ENCODE results near the gene IFT81. TPM values are rescaled to one million over a fixed set of nuclear protein-coding genes. Genes with fewer than 3 reads are reported as not detected.
A peak's percentile ranks its signal among the peaks of the same experiment; 100 is the strongest.
"Not testable (repeated sequence)": the region's sequence is repeated elsewhere in the genome, so short reads cannot be mapped to it uniquely, and the experiment has no call there.

The IFT81 gene
- total and polyA plus RNA-seq, 7 donors: 1.8 to 42.7 (median 20.4) TPM

- intact Hi-C loops (cut with DNase I): no loop called here
- H3K4me3 ChIP-seq: no peak overlapping the region
- WGBS, 2 donors: 27 to 73% methylated on average over 7 of the region's 7 CpGs
- H3K9me3 ChIP-seq: no peaks in the 10 kb centered on the region
- peak overlapping the region; percentile 39 to 80 (median 50) for H3K27ac ChIP-seq
- no peaks in the 10 kb centered on the region for H3K27me3 ChIP-seq
- no peak for DNase-seq
- TF ChIP-seq EP300 (IDR thresholded peaks at IDR 0.05) (no peak), POLR2A (IDR thresholded peaks at IDR 0.05) (peak in 1 of 2 donors; percentile 32)
- H3K4me1 ChIP-seq: peaks cover 0 to 45% (median 33%) of the 10 kb centered on the region in 4 donors
- peaks cover 0 to 8% (median 0%) of the 10 kb centered on the region in 4 donors for H3K36me3 ChIP-seq
Measured at GRCh38 chr12:110249716-110250225, 125.6 kb downstream of the IFT81 start.

DNA sequence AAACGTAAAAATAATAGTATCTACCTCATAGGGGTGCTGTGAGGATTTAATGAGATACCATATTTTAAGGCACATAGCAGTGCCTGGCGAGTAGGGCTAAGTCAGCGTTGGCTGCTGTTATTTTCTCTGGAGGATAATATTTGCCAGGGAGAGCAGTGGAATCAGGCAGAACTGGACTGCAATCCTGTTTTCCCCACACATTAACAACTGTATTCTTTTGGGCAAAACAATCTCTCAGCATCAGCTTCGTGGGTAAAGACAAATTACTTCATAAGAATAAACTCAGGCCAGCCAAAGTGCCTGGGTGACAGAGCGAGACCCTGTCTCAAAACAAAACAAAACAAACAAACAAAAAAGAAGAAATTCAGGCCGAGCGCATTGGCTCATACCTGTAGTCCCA, 127.2 kb downstream of the IFT81 start:
- 89 to 90% methylated on average over 7 of the region's 7 CpGs for WGBS, 2 donors

DNA sequence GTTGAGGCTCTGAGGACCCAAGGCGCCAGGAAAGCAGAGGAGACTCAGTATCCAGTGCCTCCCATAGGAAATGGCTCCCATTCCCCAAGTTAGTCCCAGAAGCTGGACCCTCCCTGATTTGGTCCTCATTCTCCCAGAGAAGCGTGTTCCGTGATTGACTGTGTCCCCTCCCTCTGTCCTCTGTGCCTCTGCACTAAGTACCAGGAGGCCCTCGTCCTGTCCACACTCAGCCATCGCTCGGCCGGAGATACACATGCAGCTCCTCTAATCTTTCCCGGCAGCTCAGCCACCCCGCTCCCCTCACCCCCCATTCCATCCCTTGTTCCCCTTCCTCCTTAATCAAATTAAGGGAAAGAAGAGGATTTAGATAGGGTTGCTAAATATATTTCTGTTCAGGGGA, 128.6 kb downstream of the IFT81 start:
- Histone ChIP-seq H3K27me3 (no peaks in the 10 kb centered on the region), H3K36me3 (no peaks in the 10 kb centered on the region), H3K27ac (peak overlapping the region; percentile 39 to 58 (median 47)), H3K9me3 (no peaks in the 10 kb centered on the region), H3K4me3 (no peak overlapping the region), H3K4me1 (peaks cover 0 to 30% (median 20%) of the 10 kb centered on the region in 4 donors)
- WGBS, 2 donors: 95 to 97% methylated on average over 9 of the region's 9 CpGs
- DNase-seq: no peak
- TF ChIP-seq POLR2AphosphoS5 (IDR thresholded peaks at IDR 0.05) (no peak), EP300 (IDR thresholded peaks at IDR 0.05) (no peak), POLR2A (IDR thresholded peaks at IDR 0.05) (no peak)
- TF ChIP-seq, protein P1, sequence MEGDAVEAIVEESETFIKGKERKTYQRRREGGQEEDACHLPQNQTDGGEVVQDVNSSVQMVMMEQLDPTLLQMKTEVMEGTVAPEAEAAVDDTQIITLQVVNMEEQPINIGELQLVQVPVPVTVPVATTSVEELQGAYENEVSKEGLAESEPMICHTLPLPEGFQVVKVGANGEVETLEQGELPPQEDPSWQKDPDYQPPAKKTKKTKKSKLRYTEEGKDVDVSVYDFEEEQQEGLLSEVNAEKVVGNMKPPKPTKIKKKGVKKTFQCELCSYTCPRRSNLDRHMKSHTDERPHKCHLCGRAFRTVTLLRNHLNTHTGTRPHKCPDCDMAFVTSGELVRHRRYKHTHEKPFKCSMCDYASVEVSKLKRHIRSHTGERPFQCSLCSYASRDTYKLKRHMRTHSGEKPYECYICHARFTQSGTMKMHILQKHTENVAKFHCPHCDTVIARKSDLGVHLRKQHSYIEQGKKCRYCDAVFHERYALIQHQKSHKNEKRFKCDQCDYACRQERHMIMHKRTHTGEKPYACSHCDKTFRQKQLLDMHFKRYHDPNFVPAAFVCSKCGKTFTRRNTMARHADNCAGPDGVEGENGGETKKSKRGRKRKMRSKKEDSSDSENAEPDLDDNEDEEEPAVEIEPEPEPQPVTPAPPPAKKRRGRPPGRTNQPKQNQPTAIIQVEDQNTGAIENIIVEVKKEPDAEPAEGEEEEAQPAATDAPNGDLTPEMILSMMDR (IDR thresholded peaks at IDR 0.05): no peak
- intact Hi-C loops (cut with DNase I): no loop called here

More for the DNA sequence above, 127.2 kb downstream of the IFT81 start:
- Histone ChIP-seq H3K36me3 (no peaks in the 10 kb centered on the region), H3K27ac (no peak overlapping the region), H3K4me3 (no peak overlapping the region), H3K9me3 (no peaks in the 10 kb centered on the region), H3K4me1 (peaks cover 0 to 44% (median 33%) of the 10 kb centered on the region in 4 donors), H3K27me3 (no peaks in the 10 kb centered on the region)
- no peak for TF ChIP-seq EP300 (IDR thresholded peaks at IDR 0.05)
- TF ChIP-seq POLR2A (IDR thresholded peaks at IDR 0.05): no peak
- TF ChIP-seq POLR2AphosphoS5 (IDR thresholded peaks at IDR 0.05): no peak
- TF ChIP-seq, protein P1 (IDR thresholded peaks at IDR 0.05): no peak
- DNase-seq: no peak
- intact Hi-C loops (cut with DNase I): no loop called here

- peak; percentile 79 for DNase-seq
- intact Hi-C loops (cut with DNase I): no loop called here
- WGBS, 2 donors: 71 to 78% methylated on average over 9 of the region's 9 CpGs
Measured at GRCh38 chr12:110253176-110253575, 129.0 kb downstream of the IFT81 start.

GRCh38 chr12:110254971-110255540, 130.9 kb downstream of the IFT81 start:
- Histone ChIP-seq H3K36me3 (no peaks in the 10 kb centered on the region), H3K27ac (no peak overlapping the region), H3K4me1 (peaks cover 0 to 7% (median 0%) of the 10 kb centered on the region in 4 donors), H3K27me3 (no peaks in the 10 kb centered on the region), H3K4me3 (no peak overlapping the region), H3K9me3 (no peaks in the 10 kb centered on the region)
- TF ChIP-seq POLR2A (IDR thresholded peaks at IDR 0.05): no peak
- 48 to 85% methylated on average over 6 of the region's 6 CpGs for WGBS, 2 donors
- intact Hi-C loops (cut with DNase I): no loop called here
- no peak for DNase-seq

More at GRCh38 chr12:110253176-110253575, 129.0 kb downstream of the IFT81 start:
- Histone ChIP-seq H3K27ac (peak overlapping the region; percentile 39 to 58 (median 47)), H3K4me3 (no peak overlapping the region), H3K9me3 (no peaks in the 10 kb centered on the region), H3K36me3 (no peaks in the 10 kb centered on the region), H3K4me1 (peaks cover 0 to 26% (median 16%) of the 10 kb centered on the region in 4 donors), H3K27me3 (no peaks in the 10 kb centered on the region)
- TF ChIP-seq EP300 (IDR thresholded peaks at IDR 0.05) (peak in 2 of 4 donors; percentile 35 to 70), POLR2A (IDR thresholded peaks at IDR 0.05) (no peak)

DNA sequence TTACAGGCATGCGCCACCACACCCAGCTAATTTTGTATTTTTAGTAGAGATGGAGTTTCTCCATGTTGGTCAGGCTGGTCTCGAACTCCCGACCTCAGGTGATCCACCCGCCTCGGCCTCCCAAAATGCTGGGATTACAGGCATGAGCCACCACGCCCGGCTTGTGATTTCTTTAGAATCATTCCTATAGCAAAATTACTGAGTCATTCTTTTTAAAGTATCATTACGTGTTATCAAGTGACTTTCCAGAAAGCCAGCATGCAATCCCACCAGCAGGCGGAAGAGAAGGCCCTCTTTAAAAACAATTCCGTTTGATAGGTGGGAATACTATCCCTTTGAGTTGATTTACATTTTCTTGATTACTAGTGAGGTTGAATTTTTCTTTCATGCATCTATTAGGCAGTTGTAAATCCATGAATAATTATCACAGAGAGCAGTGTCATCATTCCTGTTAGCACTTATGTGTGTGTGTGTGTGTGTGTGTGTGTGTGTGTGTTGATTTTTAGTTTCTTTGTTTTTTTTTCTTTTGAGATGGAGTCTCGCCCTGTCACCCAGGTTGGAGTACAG, 131.8 kb downstream of the IFT81 start:
- H3K27ac ChIP-seq: peak overlapping the region in 1 of 4 donors; percentile 42
- whole genome bisulfite sequencing, 2 donors: 91 to 95% methylated on average over 11 of the region's 11 CpGs
- intact Hi-C loops (cut with DNase I): not testable (repeated sequence)

More for the DNA sequence above, 131.8 kb downstream of the IFT81 start:
- H3K4me3 ChIP-seq, H3K36me3 ChIP-seq, H3K9me3 ChIP-seq, DNase-seq, H3K27me3 ChIP-seq, H3K4me1 ChIP-seq: not testable (repeated sequence)

All from sigmoid colon (tissue), 7 donors.